HG02885 (cell line): ENCODE data around the gene HCN3.
"Not testable (repeated sequence)": the region's sequence is repeated elsewhere in the genome, so short reads cannot be mapped to it uniquely, and the experiment has no call there.

Experiments
- ATAC-seq: cut with Tn5 transposase; IDR thresholded peaks from one replicate; pipeline ENCODE4 v1.9.1; 2021; ENCODE audit warnings: mild to moderate bottlenecking; ENCODE audit not compliant: unreplicated experiment, poor library complexity

HCN3 gene

GRCh38 chr1:155277070-155277901, at the start of gene HCN3:
TSS of gene HCN3 (plus strand) at chr1:155277463. CDS start at chr1:155277591, 128 bp downstream.
- peak; percentile 77 for ATAC-seq

- ATAC-seq, result no peak
Measured at GRCh38 chr1:155228096-155228427, 49.2 kb upstream of the HCN3 start.

GRCh38 chr1:155231302-155231701, 46.0 kb upstream of the HCN3 start:
- ATAC-seq, result not testable (repeated sequence)

GRCh38 chr1:155232001-155232978, 45.0 kb upstream of the HCN3 start:
- ATAC-seq, result not testable (repeated sequence)

- not testable (repeated sequence) for ATAC-seq
Measured at GRCh38 chr1:155233502-155233901, 43.8 kb upstream of the HCN3 start.

- not testable (repeated sequence) for ATAC-seq
Measured at GRCh38 chr1:155235375-155235774, 41.9 kb upstream of the HCN3 start.

GRCh38 chr1:155236451-155236850, 40.8 kb upstream of the HCN3 start:
- no peak for ATAC-seq

- ATAC-seq, result no peak
Measured at GRCh38 chr1:155241069-155241679, 36.1 kb upstream of the HCN3 start.

- no peak for ATAC-seq
Measured at GRCh38 chr1:155241841-155242264, 35.4 kb upstream of the HCN3 start.

- ATAC-seq, result no peak
Measured at GRCh38 chr1:155242805-155243358, 34.4 kb upstream of the HCN3 start.

- ATAC-seq, result peak; percentile 92
Measured at GRCh38 chr1:155244368-155245162, 32.7 kb upstream of the HCN3 start.

- ATAC-seq, result no peak
Measured at GRCh38 chr1:155245163-155245524, 32.1 kb upstream of the HCN3 start.

GRCh38 chr1:155246796-155247195, 30.5 kb upstream of the HCN3 start:
- ATAC-seq, result not testable (repeated sequence)

GRCh38 chr1:155247667-155248553, 29.4 kb upstream of the HCN3 start:
- ATAC-seq, result no peak

- ATAC-seq, result peak; percentile 15
Measured at GRCh38 chr1:155250246-155250632, 27.0 kb upstream of the HCN3 start.

GRCh38 chr1:155250633-155251449, 26.4 kb upstream of the HCN3 start:
- peak; percentile 86 for ATAC-seq

GRCh38 chr1:155251566-155251965, 25.7 kb upstream of the HCN3 start:
- ATAC-seq, result no peak

- no peak for ATAC-seq
Measured at GRCh38 chr1:155253208-155253607, 24.1 kb upstream of the HCN3 start.
